Measurements from ENCODE around the gene XRCC5. TPM values are rescaled to one million over a fixed set of nuclear protein-coding genes. Genes with fewer than 3 reads are reported as not detected.
"Not testable (repeated sequence)": the region's sequence is repeated elsewhere in the genome, so short reads cannot be mapped to it uniquely, and the experiment has no call there.

Gene XRCC5
- 190 and 214 TPM in 2 replicates for total RNA-seq

GRCh38 chr2:216108967-216109921 lies at the start of gene XRCC5:
XRCC5 (plus strand) TSS chr2:216109348; CDS start chr2:216109437, 89 bp downstream.
- DNase-seq (ENCODE audit: extremely low read depth, low read depth, low spot score): peak; percentile 64

GRCh38 chr2:216064014-216064630 lies 45.0 kb upstream of the XRCC5 start:
- no peak for DNase-seq (ENCODE audit: extremely low read depth, low read depth, low spot score)

GRCh38 chr2:216064665-216065064 lies 44.5 kb upstream of the XRCC5 start:
- no peak for DNase-seq (ENCODE audit: extremely low read depth, low read depth, low spot score)

GRCh38 chr2:216066230-216066629 lies 42.9 kb upstream of the XRCC5 start:
- DNase-seq (ENCODE audit: extremely low read depth, low read depth, low spot score): no peak

GRCh38 chr2:216069028-216069427 lies 40.1 kb upstream of the XRCC5 start:
- DNase-seq (ENCODE audit: extremely low read depth, low read depth, low spot score): no peak

- no peak for DNase-seq (ENCODE audit: extremely low read depth, low read depth, low spot score)
Measured at GRCh38 chr2:216070195-216070594, 39.0 kb upstream of the XRCC5 start.

- DNase-seq (ENCODE audit: extremely low read depth, low read depth, low spot score): no peak
Measured at GRCh38 chr2:216071111-216071851, 37.9 kb upstream of the XRCC5 start.

GRCh38 chr2:216072473-216072872 lies 36.7 kb upstream of the XRCC5 start:
- DNase-seq (ENCODE audit: extremely low read depth, low read depth, low spot score): no peak

- DNase-seq (ENCODE audit: extremely low read depth, low read depth, low spot score): no peak
Measured at GRCh38 chr2:216073773-216074172, 35.4 kb upstream of the XRCC5 start.

GRCh38 chr2:216074380-216074779 lies 34.8 kb upstream of the XRCC5 start:
- DNase-seq (ENCODE audit: extremely low read depth, low read depth, low spot score): no peak

GRCh38 chr2:216074794-216075193 lies 34.4 kb upstream of the XRCC5 start:
- DNase-seq (ENCODE audit: extremely low read depth, low read depth, low spot score): no peak

- DNase-seq (ENCODE audit: extremely low read depth, low read depth, low spot score): no peak
Measured at GRCh38 chr2:216075510-216076485, 33.4 kb upstream of the XRCC5 start.

GRCh38 chr2:216078776-216079175 lies 30.4 kb upstream of the XRCC5 start:
- no peak for DNase-seq (ENCODE audit: extremely low read depth, low read depth, low spot score)

- not testable (repeated sequence) for DNase-seq (ENCODE audit: extremely low read depth, low read depth, low spot score)
Measured at GRCh38 chr2:216080048-216080447, 29.1 kb upstream of the XRCC5 start.

GRCh38 chr2:216081012-216081411 lies 28.1 kb upstream of the XRCC5 start:
- DNase-seq (ENCODE audit: extremely low read depth, low read depth, low spot score): no peak

GRCh38 chr2:216081487-216082116 lies 27.5 kb upstream of the XRCC5 start, which contains the start of the genes PECR and TMEM169:
PECR (minus strand) TSS chr2:216081809; CDS start chr2:216081741, 68 bp downstream.
TMEM169 (plus strand) TSS chr2:216081919; CDS start chr2:216095964, 14,045 bp downstream.
- no peak for DNase-seq (ENCODE audit: extremely low read depth, low read depth, low spot score)

- no peak for DNase-seq (ENCODE audit: extremely low read depth, low read depth, low spot score)
Measured at GRCh38 chr2:216082117-216082711, 26.9 kb upstream of the XRCC5 start.

GRCh38 chr2:216082805-216083204 lies 26.3 kb upstream of the XRCC5 start:
- DNase-seq (ENCODE audit: extremely low read depth, low read depth, low spot score): no peak

Data from glomerular endothelial cell (primary cell).